Gastrocnemius medialis (tissue), 4 donors: Measurements from ENCODE around the gene PACSIN1. TPM values are rescaled to one million over a fixed set of nuclear protein-coding genes. Genes with fewer than 3 reads are reported as not detected.

Source experiments
- ATAC-seq, 2 donors: fragments of 150-250 bp; one replicate each; pipeline ENCODE4 v1.9.1; 2016
- DNase-seq, 2 donors: peaks; one replicate each; pipeline ENCODE4 v3.0.0-alpha.2; 2019
- H3K27ac ChIP-seq, 4 donors: fragments of 200-600 bp; sonication (generic); 1 replicate in 1 of 4; 2 replicates in 3 of 4; pipeline ENCODE4 v1.5.1; 2016 to 2018; ENCODE audit warnings: mild to moderate bottlenecking in 2 of 4, moderate library complexity in 1 of 4
- H3K27me3 ChIP-seq, 3 donors: fragments of 200-600 bp; sonication (generic) in 2 of 3; 1 replicate in 1 of 3; 2 replicates in 2 of 3; pipeline versions ENCODE4 v1.5.1 to v1.6.0; 2016 to 2019; ENCODE audit warnings: mild to moderate bottlenecking in 1 of 3, moderate library complexity in 1 of 3
- H3K36me3 ChIP-seq, 2 donors: fragments of 200-600 bp; sonication (generic) in 1 of 2; one replicate each; pipeline ENCODE4 v1.5.1; 2017 to 2018
- H3K4me1 ChIP-seq, 2 donors: fragments of 200-600 bp; sonication (generic) in 1 of 2; one replicate each; pipeline ENCODE4 v1.5.1; 2016 to 2017; ENCODE audit warnings: mild to moderate bottlenecking in 2 of 2
- H3K4me3 ChIP-seq, 4 donors: fragments of 200-600 bp; sonication (generic) in 3 of 4; 1 replicate in 1 of 4; 2 replicates in 3 of 4; pipeline ENCODE4 v1.5.1; 2016 to 2019; ENCODE audit warnings: mild to moderate bottlenecking in 2 of 4
- H3K9me3 ChIP-seq, 3 donors: fragments of 200-600 bp; sonication (generic) in 2 of 3; 1 replicate in 1 of 3; 2 replicates in 2 of 3; pipeline ENCODE4 v1.5.1; 2016 to 2019
- CTCF ChIP-seq, 5 experiments: fragments of 450-650 bp in 3 of 5; fragments of 200-600 bp in 2 of 5; sonication (generic) in 2 of 5; IDR thresholded peaks in 4 of 5; conservative IDR thresholded peaks in 1 of 5; 1 replicate in 4 of 5; 2 replicates in 1 of 5; pipeline ENCODE4 v1.5.1; 2016 to 2019; ENCODE audit warnings: antibody characterized with exemption in 5 of 5, mild to moderate bottlenecking in 3 of 5, moderate library complexity in 3 of 5
- POLR2A ChIP-seq, 2 donors: fragments of 450-650 bp; IDR thresholded peaks; one replicate each; pipeline ENCODE4 v1.6.1; 2017; ENCODE audit warnings: antibody characterized with exemption in 2 of 2, mild to moderate bottlenecking in 2 of 2, moderate library complexity in 2 of 2
- in situ Hi-C, 4 donors: fragments of 200-750 bp; cut with MboI; loops; one replicate each; pipeline versions ENCODE4 v1.15.0 to v1.8.0; 2017; ENCODE audit warnings: low sequenced_read_pairs in 4 of 4
- intact Hi-C: fragments of 100-400 bp; cut with DNase I; formaldehyde crosslinking; loops from one replicate; pipeline ENCODE4 v1.15.1; 2023; ENCODE audit warnings: low total_unique reads
- total RNA-seq, 4 donors: library from RNA; depleted of rRNA; stranded (reverse); fragments of >200 nt; gene quantifications; one replicate each; pipeline versions ENCODE4 v1.1.0 to v1.2.3, GENCODE V29; 2016

Gene PACSIN1
- total RNA-seq, 4 donors from 2014 or later = not detected

GRCh38 chr6:34462010-34462409, 3.9 kb upstream of the PACSIN1 start:
- Histone ChIP-seq H3K9me3 (no peaks in the 10 kb centered on the region), H3K4me3 (no peak overlapping the region), H3K4me1 (peaks cover 0 to 4% of the 10 kb centered on the region in 2 donors), H3K36me3 (no peaks in the 10 kb centered on the region), H3K27ac (no peak overlapping the region), H3K27me3 (peaks cover 11 to 21% (median 19%) of the 10 kb centered on the region in 3 donors)
- intact Hi-C loops = loop anchor here (5.0 kb wide), 1 partner anchor 65 kb away; no protein-coding TSS in a partner anchor
- TF ChIP-seq POLR2A (IDR thresholded peaks at IDR 0.05) = no peak
- TF ChIP-seq CTCF (IDR thresholded peaks at IDR 0.05 in 4 of 5, conservative IDR thresholded peaks at IDR 0.05 in 1 of 5) = no peak
- ATAC-seq = no peak
- in situ Hi-C loops = loop anchor here in 1 of 4 donors (25.0 kb wide), 1 partner anchor 150 kb away; no protein-coding TSS in a partner anchor
- no peak for DNase-seq

GRCh38 chr6:34462551-34462971, 3.3 kb upstream of the PACSIN1 start:
- no peaks in the 10 kb centered on the region for H3K36me3 ChIP-seq
- no peak for ATAC-seq
- H3K9me3 ChIP-seq = no peaks in the 10 kb centered on the region
- DNase-seq = no peak
- in situ Hi-C loops (loop anchor here in 1 of 4 donors (25.0 kb wide), 1 partner anchor 150 kb away; no protein-coding TSS in a partner anchor), intact Hi-C loops (loop anchor here (5.0 kb wide), 1 partner anchor 65 kb away; no protein-coding TSS in a partner anchor)
- TF ChIP-seq CTCF (IDR thresholded peaks at IDR 0.05 in 4 of 5, conservative IDR thresholded peaks at IDR 0.05 in 1 of 5) = no peak
- H3K27ac ChIP-seq = no peak overlapping the region
- peaks cover 0 to 4% of the 10 kb centered on the region in 2 donors for H3K4me1 ChIP-seq
- H3K4me3 ChIP-seq = no peak overlapping the region
- H3K27me3 ChIP-seq = peaks cover 11 to 21% (median 21%) of the 10 kb centered on the region in 3 donors

- in situ Hi-C loops (loop anchor here in 1 of 4 donors (25.0 kb wide), 1 partner anchor 149 kb away; no protein-coding TSS in a partner anchor), intact Hi-C loops (loop anchor here (5.0 kb wide), 1 partner anchor 64 kb away; no protein-coding TSS in a partner anchor)
- peaks cover 11 to 21% (median 21%) of the 10 kb centered on the region in 3 donors for H3K27me3 ChIP-seq
- H3K36me3 ChIP-seq = no peaks in the 10 kb centered on the region
- no peak overlapping the region for H3K27ac ChIP-seq
- H3K4me3 ChIP-seq = no peak overlapping the region
- H3K4me1 ChIP-seq = peaks cover 0 to 4% of the 10 kb centered on the region in 2 donors
- ATAC-seq = no peak
- no peak for TF ChIP-seq CTCF (IDR thresholded peaks at IDR 0.05 in 4 of 5, conservative IDR thresholded peaks at IDR 0.05 in 1 of 5)
- no peak for TF ChIP-seq POLR2A (IDR thresholded peaks at IDR 0.05)
- no peak for DNase-seq
- H3K9me3 ChIP-seq = no peaks in the 10 kb centered on the region
Observed at GRCh38 chr6:34463299-34463698, 2.6 kb upstream of the PACSIN1 start.

- Histone ChIP-seq H3K27me3 (peaks cover 11 to 21% (median 21%) of the 10 kb centered on the region in 3 donors), H3K36me3 (no peaks in the 10 kb centered on the region), H3K27ac (no peak overlapping the region), H3K4me1 (peaks cover 0 to 4% of the 10 kb centered on the region in 2 donors), H3K9me3 (no peaks in the 10 kb centered on the region), H3K4me3 (no peak overlapping the region)
- intact Hi-C loops = loop anchor here (5.0 kb wide), 1 partner anchor 63 kb away; no protein-coding TSS in a partner anchor
- DNase-seq (no peak), ATAC-seq (no peak)
- TF ChIP-seq POLR2A (IDR thresholded peaks at IDR 0.05) (no peak), CTCF (IDR thresholded peaks at IDR 0.05 in 4 of 5, conservative IDR thresholded peaks at IDR 0.05 in 1 of 5) (no peak)
- in situ Hi-C loops = loop anchor here in 1 of 4 donors (25.0 kb wide), 1 partner anchor 148 kb away; no protein-coding TSS in a partner anchor
Observed at GRCh38 chr6:34463849-34464248, 2.0 kb upstream of the PACSIN1 start.
